Measurements from ENCODE around the gene DRICH1.
"Not testable (repeated sequence)": the region's sequence is repeated elsewhere in the genome, so short reads cannot be mapped to it uniquely, and the experiment has no call there.

- not testable (repeated sequence) for TF ChIP-seq CTCF (IDR thresholded peaks at IDR 0.05; ENCODE audit: control extremely low read depth in 1 of 3, insufficient read depth in 1 of 3, low read depth in 1 of 3, low read length in 3 of 3); EZH2 (IDR thresholded peaks at IDR 0.05; ENCODE audit: low read depth, low read length, severe bottlenecking); SIX5 (IDR thresholded peaks at IDR 0.05; ENCODE audit: low read depth, low read length)
Measured at GRCh38 chr22:23660381-23660780, 28.3 kb upstream of the DRICH1 start.

Measured in H1 (cell line).